Cardiac fibroblast (primary cell): ENCODE results near the gene DNM1L.
"Not testable (repeated sequence)": the region's sequence is repeated elsewhere in the genome, so short reads cannot be mapped to it uniquely, and the experiment has no call there.

Source experiments
- DNase-seq, 2 donors: peaks; one replicate each; pipeline versions ENCODE4 v3.0.0 to v3.0.0-alpha.2; 2010; ENCODE audit warnings: low read depth in 2 of 2
- H3K4me3 ChIP-seq, 2 donors: replicated peaks in 1 of 2; 1 replicate in 1 of 2; 2 replicates in 1 of 2; pipeline ENCODE4 v1.5.1; 2011; ENCODE audit warnings: low read depth in 2 of 2, low read length in 2 of 2, mild to moderate bottlenecking in 2 of 2, moderate library complexity in 1 of 2
- CTCF ChIP-seq: IDR thresholded peaks from one replicate; pipeline ENCODE4 v1.5.1; 2011; ENCODE audit warnings: low read depth, mild to moderate bottlenecking, low read length, inconsistent platforms

The DNM1L gene

GRCh38 chr12:32705783-32706182 is 26.7 kb downstream of the DNM1L start:
- no peak for TF ChIP-seq CTCF
- no peak for DNase-seq
- no peak overlapping the region for H3K4me3 ChIP-seq

- no peak for DNase-seq
- TF ChIP-seq CTCF, result no peak
- H3K4me3 ChIP-seq, result no peak overlapping the region
Observed at GRCh38 chr12:32706335-32707024, 27.4 kb downstream of the DNM1L start.

- TF ChIP-seq CTCF, result no peak
- DNase-seq, result no peak
- H3K4me3 ChIP-seq, result no peak overlapping the region
Observed at GRCh38 chr12:32708926-32709325, 29.8 kb downstream of the DNM1L start.

- no peak for TF ChIP-seq CTCF
- H3K4me3 ChIP-seq, result no peak overlapping the region
- no peak for DNase-seq
Observed at GRCh38 chr12:32714772-32715171, 35.7 kb downstream of the DNM1L start.

- no peak for DNase-seq
- TF ChIP-seq CTCF, result no peak
- H3K4me3 ChIP-seq, result no peak overlapping the region
Observed at GRCh38 chr12:32718926-32719325, 39.8 kb downstream of the DNM1L start.

GRCh38 chr12:32725308-32725707 is 46.2 kb downstream of the DNM1L start:
- not testable (repeated sequence) for DNase-seq, H3K4me3 ChIP-seq

- H3K4me3 ChIP-seq, result no peak overlapping the region
- DNase-seq, result no peak
- no peak for TF ChIP-seq CTCF
Observed at GRCh38 chr12:32726286-32726685, 47.2 kb downstream of the DNM1L start.
